MM.1S (cell line): ENCODE measurements around the gene METAP1D.

Experiments used
- DNase-seq: peaks from one replicate; pipeline ENCODE4 v3.0.0-alpha.2; 2015
- H2AFZ ChIP-seq: fragments of 300-600 bp; sonication (generic); 2 replicates; pipeline ENCODE4 v1.6.0; 2016; ENCODE audit warnings: antibody characterized with exemption, low read length
- H3F3A ChIP-seq: fragments of 300-600 bp; sonication (generic); 2 replicates; pipeline ENCODE4 v1.6.1; 2016; ENCODE audit warnings: mild to moderate bottlenecking, antibody characterized with exemption, low read length, moderate library complexity, mixed read lengths; ENCODE audit not compliant: insufficient read depth
- H3K27ac ChIP-seq: fragments of 300-600 bp; sonication (generic); 2 replicates; pipeline ENCODE4 v1.5.1; 2016; ENCODE audit warnings: mild to moderate bottlenecking, low read length
- H3K27me3 ChIP-seq: fragments of 300-600 bp; sonication (generic); replicated peaks from 2 replicates; pipeline ENCODE4 v1.6.0; 2016; ENCODE audit warnings: low read length; ENCODE audit not compliant: insufficient read depth
- H3K36me3 ChIP-seq: fragments of 300-600 bp; sonication (generic); replicated peaks from 2 replicates; pipeline ENCODE4 v1.6.1; 2016; ENCODE audit warnings: mild to moderate bottlenecking, low read length, mixed read lengths; ENCODE audit not compliant: insufficient read depth
- H3K4me1 ChIP-seq: fragments of 300-600 bp; sonication (generic); 2 replicates; pipeline ENCODE4 v1.6.1; 2016; ENCODE audit warnings: low read length, mixed read lengths
- H3K4me2 ChIP-seq: fragments of 300-600 bp; sonication (generic); 2 replicates; pipeline ENCODE4 v1.6.0; 2016; ENCODE audit warnings: low read depth, low read length
- H3K4me3 ChIP-seq: fragments of 300-600 bp; sonication (generic); 2 replicates; pipeline ENCODE4 v1.5.1; 2016; ENCODE audit warnings: low read length, mixed read lengths
- H3K79me2 ChIP-seq: fragments of 300-600 bp; sonication (generic); 2 replicates; pipeline ENCODE4 v1.6.1; 2016; ENCODE audit warnings: mixed run types, low read length, mixed read lengths
- H3K9ac ChIP-seq: fragments of 300-600 bp; sonication (generic); 2 replicates; pipeline ENCODE4 v1.6.1; 2016; ENCODE audit warnings: low read length, mixed read lengths
- H3K9me2 ChIP-seq: fragments of 300-600 bp; sonication (generic); replicated peaks from 2 replicates; pipeline ENCODE4 v1.6.1; 2016; ENCODE audit warnings: mild to moderate bottlenecking, low read length, mixed read lengths; ENCODE audit not compliant: insufficient read depth
- H3K9me3 ChIP-seq: fragments of 300-600 bp; sonication (generic); replicated peaks from 2 replicates; pipeline ENCODE4 v1.6.1; 2016; ENCODE audit warnings: mild to moderate bottlenecking, low read length, mixed read lengths; ENCODE audit not compliant: insufficient read depth
- H4K20me1 ChIP-seq: fragments of 300-600 bp; sonication (generic); 2 replicates; pipeline ENCODE4 v1.6.1; 2016; ENCODE audit warnings: mild to moderate bottlenecking, low read length, moderate library complexity, mixed read lengths; ENCODE audit not compliant: insufficient read depth
- CTCF ChIP-seq: fragments of 300-600 bp; sonication (generic); IDR thresholded peaks from 2 replicates; pipeline ENCODE4 v1.5.1; 2016; ENCODE audit warnings: antibody characterized with exemption, low read length, mixed read lengths
- EZH2 ChIP-seq: fragments of 300-600 bp; sonication (generic); optimal IDR thresholded peaks from 2 replicates; pipeline ENCODE3; 2017; ENCODE audit warnings: low read depth, mild to moderate bottlenecking, antibody characterized with exemption, low read length, mixed read lengths
- EZH2phosphoT487 ChIP-seq: fragments of 300-600 bp; sonication (generic); IDR thresholded peaks from 2 replicates; pipeline ENCODE4 v1.6.1; 2018; ENCODE audit warnings: antibody characterized with exemption, low read length

The METAP1D gene

GRCh38 chr2:172074254-172074653, 74.5 kb downstream of the METAP1D start:
- H3K9ac ChIP-seq: no peak overlapping the region
- H4K20me1 ChIP-seq: no peaks in the 10 kb centered on the region
- no peak overlapping the region for H2AFZ ChIP-seq
- no peaks in the 10 kb centered on the region for H3K36me3 ChIP-seq
- H3K9me3 ChIP-seq: no peaks in the 10 kb centered on the region
- no peak overlapping the region for H3K4me3 ChIP-seq
- no peak for TF ChIP-seq EZH2
- TF ChIP-seq EZH2phosphoT487: no peak
- no peak for TF ChIP-seq CTCF
- no peaks in the 10 kb centered on the region for H3K9me2 ChIP-seq
- H3K4me2 ChIP-seq: no peak overlapping the region
- DNase-seq: no peak
- H3K4me1 ChIP-seq: no peaks in the 10 kb centered on the region
- H3K79me2 ChIP-seq: no peaks in the 10 kb centered on the region
- H3K27me3 ChIP-seq: no peaks in the 10 kb centered on the region
- no peaks in the 10 kb centered on the region for H3F3A ChIP-seq
- H3K27ac ChIP-seq: no peak overlapping the region

GRCh38 chr2:172079416-172079815, 79.7 kb downstream of the METAP1D start:
- H3K27ac ChIP-seq: no peak overlapping the region
- H3K9ac ChIP-seq: no peak overlapping the region
- no peaks in the 10 kb centered on the region for H3K36me3 ChIP-seq
- TF ChIP-seq EZH2phosphoT487 (no peak), CTCF (no peak), EZH2 (no peak)
- H3K4me2 ChIP-seq: no peak overlapping the region
- no peaks in the 10 kb centered on the region for H3K79me2 ChIP-seq
- no peak overlapping the region for H3K4me3 ChIP-seq
- H3K27me3 ChIP-seq: peaks cover 30% of the 10 kb centered on the region
- no peaks in the 10 kb centered on the region for H3F3A ChIP-seq
- no peak for DNase-seq
- H3K9me2 ChIP-seq: no peaks in the 10 kb centered on the region
- no peaks in the 10 kb centered on the region for H3K4me1 ChIP-seq
- H3K9me3 ChIP-seq: no peaks in the 10 kb centered on the region
- H2AFZ ChIP-seq: no peak overlapping the region
- no peaks in the 10 kb centered on the region for H4K20me1 ChIP-seq

- Histone ChIP-seq H3K4me3 (no peak overlapping the region), H2AFZ (no peak overlapping the region), H3F3A (no peaks in the 10 kb centered on the region), H4K20me1 (no peaks in the 10 kb centered on the region), H3K9me3 (no peaks in the 10 kb centered on the region), H3K27ac (no peak overlapping the region), H3K9ac (no peak overlapping the region), H3K4me1 (no peaks in the 10 kb centered on the region), H3K36me3 (no peaks in the 10 kb centered on the region), H3K4me2 (no peak overlapping the region), H3K79me2 (no peaks in the 10 kb centered on the region), H3K27me3 (peaks cover 35% of the 10 kb centered on the region), H3K9me2 (no peaks in the 10 kb centered on the region)
- DNase-seq: no peak
- TF ChIP-seq EZH2 (no peak), EZH2phosphoT487 (no peak), CTCF (no peak)
Measured at GRCh38 chr2:172079838-172080640, 80.3 kb downstream of the METAP1D start.
